K562 (cell line): Measurements from ENCODE around the gene AFAP1. TPM values are rescaled to one million over a fixed set of nuclear protein-coding genes. Genes with fewer than 3 reads are reported as not detected.

Source experiments
- ATAC-seq: fragments of 200-7000 bp; cut with Tn5 transposase; 3 replicates; pipeline ENCODE4 v1.9.1; 2020; ENCODE audit warnings: moderate library complexity
- BruUV-seq: library from RNA; stranded (reverse); fragments of 400-500 nt; replicated peaks from 2 replicates; lab custom pipeline; 2021; lab: Mats Ljungman, UMichigan
- CTCF ChIA-PET: fragments of 300-600 bp; formaldehyde crosslinking; extraction: SDS; loops from one replicate; lab custom pipeline; 2021; ENCODE audit warnings: low intra/inter-chr PET ratio; lab: Yijun Ruan, JAX
- POLR2A ChIA-PET: fragments of 300-600, 350-650 bp; sonication (Branson Sonifier 250); formaldehyde crosslinking; extraction: SDS; loops from one replicate; lab custom pipeline; 2021; ENCODE audit warnings: antibody characterized with exemption, inconsistent platforms; lab: Yijun Ruan, JAX
- DNase-seq, 4 experiments: peaks; one replicate each; pipeline versions ENCODE4 v3.0.0 to v3.0.0-alpha.2; 2011 to 2018; ENCODE audit warnings: low spot score in 3 of 4, mixed read lengths in 3 of 4; ENCODE audit errors: extremely low read depth in 1 of 4
- FAIRE-seq: peaks from 2 replicates; lab custom pipeline; 2011; peaks lifted over from hg19 to GRCh38; lab: Jason Lieb, UNC
- H2AFZ ChIP-seq: 2 replicates; pipeline ENCODE4 v1.6.0; 2011; ENCODE audit warnings: low read depth, low read length, control low read depth, inconsistent platforms
- H3K27ac ChIP-seq: fragments of 200-600 bp; 3 replicates; pipeline ENCODE4 v1.8.0; 2011; ENCODE audit warnings: low read depth, mild to moderate bottlenecking, control low read depth, inconsistent platforms, low read length, moderate library complexity, mixed read lengths; ENCODE audit errors: extremely low read depth
- H3K27me3 ChIP-seq, 2 experiments: fragments of 300-600 bp in 1 of 2; 2 replicates in 1 of 2; 3 replicates in 1 of 2; pipeline versions ENCODE4 v1.6.0 to v1.8.0; 2011; ENCODE audit warnings: inconsistent platforms in 2 of 2, low read length in 2 of 2, mild to moderate bottlenecking in 1 of 2, mixed read lengths in 1 of 2, moderate library complexity in 1 of 2; ENCODE audit not compliant: control insufficient read depth in 2 of 2, insufficient read depth in 2 of 2
- H3K36me3 ChIP-seq: fragments of 300-600 bp; 3 replicates; pipeline ENCODE4 v1.8.0; 2011; ENCODE audit warnings: mild to moderate bottlenecking, low read length, inconsistent platforms; ENCODE audit not compliant: control insufficient read depth, insufficient read depth
- H3K4me1 ChIP-seq, 2 experiments: fragments of 200-600 bp in 1 of 2; replicated peaks in 1 of 2; 2 replicates in 1 of 2; 3 replicates in 1 of 2; pipeline versions ENCODE4 v1.5.1 to v1.8.0; 2011; ENCODE audit warnings: inconsistent platforms in 2 of 2, low read length in 2 of 2, mild to moderate bottlenecking in 1 of 2, mixed read lengths in 1 of 2, moderate library complexity in 1 of 2; ENCODE audit not compliant: control insufficient read depth in 2 of 2, insufficient read depth in 2 of 2
- H3K4me2 ChIP-seq: 2 replicates; pipeline ENCODE4 v1.6.1; 2011; ENCODE audit warnings: low read length, control low read depth, inconsistent platforms, mixed read lengths; ENCODE audit not compliant: insufficient read depth
- H3K4me3 ChIP-seq: fragments of 200-600 bp; sonication (generic), shearing (Covaris generic); 2 replicates; pipeline ENCODE4 v1.5.1; 2016; ENCODE audit warnings: control low read depth, inconsistent platforms
- H3K79me2 ChIP-seq: fragments of 200-600 bp; 3 replicates; pipeline ENCODE4 v1.8.0; 2011; ENCODE audit warnings: low read length, inconsistent platforms; ENCODE audit not compliant: control insufficient read depth, insufficient read depth
- H3K9ac ChIP-seq, 2 experiments: 2 replicates each; pipeline versions ENCODE4 v1.6.0 to v1.6.1; 2011; ENCODE audit warnings: low read depth in 2 of 2, low read length in 2 of 2, control low read depth in 1 of 2, inconsistent platforms in 1 of 2, mild to moderate bottlenecking in 1 of 2, mixed read lengths in 1 of 2; ENCODE audit not compliant: insufficient read depth in 1 of 2
- H3K9me1 ChIP-seq: one replicate; pipeline ENCODE4 v1.6.0; 2011; ENCODE audit warnings: inconsistent platforms, mild to moderate bottlenecking, low read length, moderate library complexity; ENCODE audit not compliant: control insufficient read depth, insufficient read depth
- H3K9me3 ChIP-seq: replicated peaks from 2 replicates; pipeline ENCODE4 v1.5.1; 2011; ENCODE audit warnings: low read depth, low read length, inconsistent platforms; ENCODE audit not compliant: control insufficient read depth, insufficient read depth
- H4K20me1 ChIP-seq: replicated peaks from 2 replicates; pipeline ENCODE4 v1.6.1; 2011; ENCODE audit warnings: low read length, inconsistent platforms, mixed read lengths; ENCODE audit not compliant: control insufficient read depth, insufficient read depth
- ATF6 ChIP-seq: sonication (generic); formaldehyde crosslinking; IDR thresholded peaks from 2 replicates; pipeline ENCODE4 v1.4.0; 2020; ENCODE audit warnings: mild to moderate bottlenecking, missing genetic modification reagents
- FOXJ3 ChIP-seq: sonication (generic); formaldehyde crosslinking; IDR thresholded peaks from 2 replicates; pipeline ENCODE4 v1.4.0; 2020; ENCODE audit warnings: mild to moderate bottlenecking, missing genetic modification reagents
- FOXM1 ChIP-seq, 2 experiments: fragments of 450-650 bp in 1 of 2; sonication (generic) in 1 of 2; formaldehyde crosslinking in 1 of 2; IDR thresholded peaks; 2 replicates each; pipeline versions ENCODE4 v1.6.1 to v1.9.0; 2017 to 2022; ENCODE audit warnings: low read depth in 2 of 2, mild to moderate bottlenecking in 2 of 2, missing genetic modification reagents in 1 of 2, moderate library complexity in 1 of 2
- IRF1 ChIP-seq: sonication (generic); formaldehyde crosslinking; IDR thresholded peaks from 2 replicates; pipeline ENCODE4 v1.8.0; 2022; ENCODE audit warnings: missing genetic modification reagents, mild to moderate bottlenecking, borderline replicate concordance
- NFIC ChIP-seq: fragments of 450-650 bp; IDR thresholded peaks from 2 replicates; pipeline ENCODE4 v1.6.1; 2017; ENCODE audit warnings: mild to moderate bottlenecking, inconsistent platforms
- TAL1 ChIP-seq: fragments of 450-650 bp; IDR thresholded peaks from 2 replicates; pipeline ENCODE4 v1.6.1; 2016; ENCODE audit warnings: mild to moderate bottlenecking
- TEAD4 ChIP-seq, 2 experiments: sonication (generic) in 1 of 2; formaldehyde crosslinking in 1 of 2; IDR thresholded peaks; 2 replicates each; pipeline versions ENCODE4 v1.6.1 to v1.8.0; 2012 to 2022; ENCODE audit warnings: borderline replicate concordance in 1 of 2, inconsistent platforms in 1 of 2, low read length in 1 of 2, mild to moderate bottlenecking in 1 of 2, missing genetic modification reagents in 1 of 2
- ZNF766 ChIP-seq: fragments of 200-800 bp; sonication (Bioruptor generic); conservative IDR thresholded peaks from 2 replicates; pipeline ENCODE4 v1.6.1; 2016; ENCODE audit warnings: missing genetic modification characterization, missing compliant biosample characterization
- WGBS: fragments of 100-300 bp; shearing (Covaris generic); methylation state at CpG from one replicate; pipeline ENCODE4 v1.1.6; 2016; ENCODE audit warnings: low coverage, mixed read lengths; ENCODE audit not compliant: insufficient coverage; ENCODE audit errors: missing lambda C conversion rate; 5-methylcytosine and 5-hydroxymethylcytosine counted together
- in situ Hi-C: fragments of 300-500 bp; cut with MboI; formaldehyde crosslinking; loops from 4 replicates; pipeline ENCODE4 v1.15.0; 2018; ENCODE audit warnings: inconsistent platforms, mixed read lengths
- intact Hi-C: fragments of 100-400 bp; cut with micrococcal nuclease; formaldehyde crosslinking; loops from 2 replicates; pipeline ENCODE4 v1.14.2; 2022
- polyA plus RNA-seq, 8 experiments: library from polyadenylated mRNA; depleted of rRNA in 4 of 8; stranded (reverse) in 5 of 8; unstranded in 3 of 8; fragments of >200 nt; fragmentation: Nextera tagmentation in 2 of 8; fragmentation: Illumina TruSeq in 1 of 8; extraction: Ambion mirVana in 2 of 8; extraction: Trizol in 1 of 8; gene quantifications; 2 replicates each; pipeline versions ENCODE4 v1.2.1 to v1.2.3, GENCODE V29; 2011 to 2014; ENCODE audit warnings: inconsistent platforms in 1 of 8, missing spikeins in 1 of 8
- total RNA-seq, 7 experiments: library from RNA; depleted of rRNA in 6 of 7; stranded (reverse); fragments of >200 nt in 6 of 7; fragmentation: Illumina TruSeq in 2 of 7; extraction: Trizol in 2 of 7; gene quantifications; 2 replicates each; pipeline versions ENCODE4 v1.2.1 to v1.2.3, GENCODE V29; 2011 to 2021; ENCODE audit warnings: low replicate concordance in 1 of 7

The AFAP1 gene
- total and polyA plus RNA-seq, 9 of the 15 experiments (the other 6 are each of a cell fraction or from before 2014, with no cell fraction given), result 0.07 to 0.42 (median 0.12) TPM; not detected in 1

GRCh38 chr4:7808752-7809151, 130.9 kb downstream of the AFAP1 start:
- H3K9ac ChIP-seq, result no peak overlapping the region
- TF ChIP-seq ZNF766 (peak; percentile 42; the same call in 1 of the 2 replicates), FOXM1 (IDR thresholded peaks at IDR 0.05; ENCODE audit: low read depth) (no peak), FOXM1 (CRISPR knock-in tag; IDR thresholded peaks at IDR 0.05; ENCODE audit: low read depth) (no peak)
- H3K79me2 ChIP-seq, result no peaks in the 10 kb centered on the region
- no peaks in the 10 kb centered on the region for H3K36me3 ChIP-seq
- no peaks in the 10 kb centered on the region for H3K9me3 ChIP-seq
- H4K20me1 ChIP-seq, result peaks cover 4% of the 10 kb centered on the region; the same call in 1 of the 2 replicates
- no peak for ATAC-seq
- no peak for DNase-seq
- intact Hi-C loops (loop anchor here (10.0 kb wide), 1 partner anchor 614 kb away; the partner anchor contains the start of gene SORCS2), in situ Hi-C loops (no loop called here)
- no TSS peak for BruUV-seq
- ChIA-PET POLR2A (interaction anchor here (1.3 kb wide), 1 partner anchor 29 kb away, joined by 3 read pairs; no protein-coding TSS in a partner anchor), CTCF (no interaction called here)
- H2AFZ ChIP-seq, result no peak overlapping the region
- H3K27me3 ChIP-seq, result peaks cover 48 to 75% of the 10 kb centered on the region in 2 experiments
- H3K4me2 ChIP-seq, result no peak overlapping the region
- H3K27ac ChIP-seq, result no peak overlapping the region
- H3K4me3 ChIP-seq, result no peak overlapping the region
- H3K4me1 ChIP-seq, result no peaks in the 10 kb centered on the region; a peak in 2 of 5 replicates
- no peaks in the 10 kb centered on the region for H3K9me1 ChIP-seq
- 12% methylated on average over 5 of the region's 6 CpGs for WGBS
- FAIRE-seq, result no peak

GRCh38 chr4:7808181-7808580, 131.5 kb downstream of the AFAP1 start:
- intact Hi-C loops, result loop anchor here (10.0 kb wide), 1 partner anchor 613 kb away; the partner anchor contains the start of gene SORCS2
- Histone ChIP-seq H2AFZ (no peak overlapping the region), H3K4me2 (no peak overlapping the region), H3K9me1 (no peaks in the 10 kb centered on the region)
- no TSS peak for BruUV-seq
- TF ChIP-seq ATF6 (CRISPR knock-in tag) (no peak), TEAD4 (IDR thresholded peaks at IDR 0.05; ENCODE audit: low read length) (peak; percentile 47; the same call in 1 of the 2 replicates), TEAD4 (CRISPR knock-in tag; IDR thresholded peaks at IDR 0.05; ENCODE audit: borderline replicate concordance) (no peak), TAL1 (peak; percentile 19; the same call in 1 of the 2 replicates), NFIC (no peak), IRF1 (CRISPR knock-in tag) (peak; percentile 16; the same call in 1 of the 2 replicates), FOXJ3 (CRISPR knock-in tag) (no peak)
- TF ChIP-seq, all 486 proteins: peak for 3
- CTCF ChIA-PET, result no interaction called here
- FAIRE-seq, result no peak
- H3K79me2 ChIP-seq, result no peaks in the 10 kb centered on the region
- no peaks in the 10 kb centered on the region for H3K36me3 ChIP-seq
- DNase-seq, result no peak
- no peaks in the 10 kb centered on the region for H3K9me3 ChIP-seq
- H3K27me3 ChIP-seq, result peaks cover 42 to 75% of the 10 kb centered on the region in 2 experiments
- in situ Hi-C loops, result no loop called here
- POLR2A ChIA-PET, result interaction anchor here (0.7 to 1.3 kb wide), 2 partner anchors 30 to 41 kb away, joined by 3 read pairs; no protein-coding TSS in a partner anchor
- no peak overlapping the region for H3K4me3 ChIP-seq
- no peak overlapping the region for H3K27ac ChIP-seq
- H3K9ac ChIP-seq, result no peak overlapping the region
- peaks cover 4% of the 10 kb centered on the region; the same call in 1 of the 2 replicates for H4K20me1 ChIP-seq
- H3K4me1 ChIP-seq, result no peaks in the 10 kb centered on the region; a peak in 2 of 5 replicates
- 5% methylated on average over 8 of the region's 8 CpGs for WGBS
- no peak for ATAC-seq
